Measurements from ENCODE around the gene SPRED3.
"Not testable (repeated sequence)": the region's sequence is repeated elsewhere in the genome, so short reads cannot be mapped to it uniquely, and the experiment has no call there.

Gene SPRED3

DNA sequence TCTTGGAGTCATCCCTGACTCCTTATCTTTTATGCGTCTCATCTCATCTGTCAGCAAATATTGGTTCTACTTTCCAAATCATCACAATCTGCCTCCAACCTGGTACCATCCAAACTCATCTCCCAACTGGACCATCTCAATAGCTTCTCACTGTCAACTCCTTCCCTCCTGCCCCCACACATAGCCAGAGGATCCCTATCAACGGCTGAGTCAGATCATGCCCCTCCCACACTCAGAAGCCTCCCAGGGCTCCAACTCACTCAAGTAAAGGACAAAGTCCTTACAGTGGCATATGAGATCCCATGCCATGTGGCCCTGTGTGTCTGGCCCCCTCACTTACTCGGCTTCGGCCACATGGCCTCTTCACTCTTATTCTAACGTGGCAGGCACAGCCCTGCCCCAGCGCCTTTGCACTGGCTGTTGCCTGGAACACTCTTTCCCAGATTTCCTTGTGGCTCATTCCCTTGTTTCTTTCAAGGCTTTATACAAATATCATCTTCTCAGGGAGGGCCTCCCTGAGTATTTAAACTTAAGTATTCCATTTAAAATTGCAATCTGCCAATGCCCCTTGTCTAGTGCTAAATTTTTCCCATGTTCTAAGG, 4.3 kb downstream of the SPRED3 start:
- DNase-seq: no peak

DNA sequence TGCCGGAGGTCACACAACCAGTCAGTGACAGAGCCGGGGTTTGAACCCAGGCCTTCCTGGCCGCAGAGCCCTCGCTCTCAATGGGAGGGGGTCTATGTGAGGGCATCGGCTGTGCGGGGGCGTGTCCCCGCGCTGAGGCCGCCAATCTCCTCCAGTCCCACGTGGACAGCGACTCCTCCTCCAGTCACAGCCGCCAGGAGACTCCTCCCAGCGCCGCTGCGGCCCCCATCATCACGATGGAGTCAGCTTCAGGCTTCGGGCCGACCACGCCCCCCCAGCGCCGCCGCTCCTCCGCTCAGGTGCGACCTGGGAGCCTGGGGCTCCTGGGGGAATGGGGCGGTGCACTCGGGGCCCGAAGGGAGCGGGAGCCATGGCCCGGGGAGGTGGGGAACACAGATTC, 6.0 kb downstream of the SPRED3 start:
- DNase-seq: no peak

DNA sequence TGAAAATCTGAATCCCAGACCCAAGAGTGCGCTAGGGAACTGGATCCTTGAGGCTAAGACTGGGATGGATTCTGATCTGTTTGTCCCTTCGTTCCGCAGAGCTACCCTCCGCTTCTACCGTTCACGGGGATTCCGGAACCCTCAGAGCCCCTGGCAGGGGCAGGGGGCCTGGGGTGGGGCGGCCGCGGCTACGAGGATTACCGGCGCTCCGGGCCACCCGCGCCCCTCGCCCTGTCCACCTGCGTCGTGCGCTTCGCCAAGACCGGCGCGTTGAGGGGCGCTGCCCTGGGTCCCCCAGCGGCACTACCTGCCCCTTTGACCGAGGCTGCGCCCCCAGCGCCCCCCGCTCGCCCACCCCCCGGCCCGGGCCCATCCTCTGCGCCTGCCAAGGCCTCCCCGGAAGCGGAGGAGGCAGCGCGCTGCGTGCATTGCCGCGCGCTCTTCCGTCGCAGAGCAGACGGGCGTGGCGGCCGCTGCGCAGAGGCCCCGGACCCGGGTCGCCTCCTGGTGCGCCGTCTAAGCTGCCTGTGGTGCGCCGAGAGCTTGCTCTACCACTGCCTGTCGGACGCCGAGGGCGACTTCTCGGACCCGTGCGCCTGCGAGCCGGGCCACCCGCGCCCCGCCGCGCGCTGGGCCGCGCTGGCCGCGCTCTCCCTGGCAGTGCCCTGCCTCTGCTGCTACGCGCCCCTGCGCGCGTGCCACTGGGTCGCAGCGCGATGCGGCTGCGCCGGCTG, 7.1 kb downstream of the SPRED3 start:
- no peak for DNase-seq

DNA sequence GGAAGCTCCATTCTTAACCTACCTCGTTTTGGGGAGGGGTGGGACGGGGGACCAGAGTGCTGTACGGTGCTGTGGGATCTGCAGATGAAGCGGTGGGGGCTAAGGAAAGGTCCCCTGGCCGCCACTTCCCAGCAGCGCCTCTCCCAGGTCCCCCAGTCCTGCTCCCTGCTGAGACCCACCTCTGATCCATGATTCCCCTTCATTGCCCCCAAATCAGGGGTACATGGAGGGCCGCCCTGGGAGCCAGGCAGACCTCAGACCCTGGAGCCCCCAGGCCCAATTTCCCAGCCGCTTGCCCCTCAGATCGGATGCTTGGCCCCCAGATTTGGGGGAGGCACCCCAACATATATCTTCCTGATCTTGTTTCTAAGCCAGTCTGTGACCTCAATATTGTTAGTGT, 10.6 kb downstream of the SPRED3 start:
- no peak for DNase-seq

DNA sequence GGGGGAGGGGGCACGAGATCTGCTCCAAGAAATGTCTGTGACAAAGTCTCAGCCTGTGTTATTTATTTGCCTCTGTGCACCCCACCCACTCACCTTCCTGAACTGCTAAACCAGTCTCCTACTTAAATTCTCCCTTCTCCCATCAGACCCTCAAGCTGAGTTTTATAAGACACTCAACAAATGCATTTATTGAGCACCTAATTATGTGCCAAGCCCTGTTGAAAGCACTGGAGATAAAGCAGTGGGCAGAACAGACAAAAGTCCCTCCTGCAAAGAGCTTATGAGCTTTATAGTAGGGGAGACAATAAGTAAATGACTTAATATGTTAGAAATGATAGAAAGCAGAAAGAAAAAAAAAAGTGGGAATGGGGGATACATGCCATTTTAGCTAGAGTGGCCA, 11.0 kb downstream of the SPRED3 start:
- no peak for DNase-seq

DNA sequence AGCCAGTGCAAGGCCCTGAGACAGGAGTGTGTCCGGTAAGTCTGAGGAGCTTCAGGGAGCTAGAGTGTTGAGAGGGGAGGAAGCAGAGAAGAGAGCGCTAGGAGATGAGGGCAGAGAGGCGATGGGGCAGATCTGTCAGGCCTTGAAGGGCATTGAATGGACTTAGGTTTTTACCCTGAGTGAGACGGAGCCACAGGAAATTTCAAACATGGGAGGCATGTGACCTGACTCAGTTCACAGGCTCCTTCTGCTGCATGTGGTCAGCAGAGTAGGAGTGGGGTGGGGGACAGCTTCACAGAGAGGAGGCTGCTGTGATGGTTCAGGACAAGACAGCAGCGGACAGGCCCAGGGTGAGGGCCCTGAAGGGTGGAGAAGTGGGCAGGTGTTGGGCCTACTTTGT, 11.9 kb downstream of the SPRED3 start:
- DNase-seq: no peak

DNA sequence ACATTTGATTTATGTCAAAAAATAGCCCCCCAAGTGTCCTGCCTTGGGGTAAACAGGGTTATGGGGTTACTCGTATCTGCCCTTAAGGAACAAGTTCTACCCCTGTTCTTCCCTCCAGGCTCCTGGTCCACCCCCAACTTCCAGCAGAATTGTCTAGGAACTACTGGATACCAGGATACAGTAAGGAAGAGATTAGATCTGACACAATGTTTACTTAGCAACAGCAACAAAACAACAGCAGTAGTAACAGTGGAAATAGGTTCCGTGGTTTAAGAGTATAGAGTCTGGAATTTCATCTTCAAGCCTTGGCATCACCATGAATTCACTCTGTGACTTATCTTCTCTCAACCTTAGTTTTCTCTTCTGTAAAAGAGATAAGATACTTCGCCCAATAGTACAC, 12.7 kb downstream of the SPRED3 start:
- DNase-seq: no peak

DNA sequence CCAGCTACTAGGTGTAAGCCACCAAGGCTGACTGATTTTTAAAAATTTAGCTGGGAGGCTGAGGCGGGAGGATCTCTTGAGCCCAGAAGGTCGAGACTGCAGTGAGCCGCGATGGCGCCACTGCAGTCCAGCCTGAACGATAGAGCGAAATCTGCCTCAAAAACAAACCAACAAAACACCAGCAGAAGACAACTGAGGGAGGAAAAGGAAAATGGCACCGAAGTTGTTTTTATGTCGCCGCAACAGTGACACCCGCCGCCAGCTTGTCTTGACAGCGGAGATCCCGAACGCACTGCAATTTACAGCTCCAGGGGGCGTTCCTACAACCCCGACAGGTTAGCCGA, 14.1 kb downstream of the SPRED3 start:
- no peak for DNase-seq

DNA sequence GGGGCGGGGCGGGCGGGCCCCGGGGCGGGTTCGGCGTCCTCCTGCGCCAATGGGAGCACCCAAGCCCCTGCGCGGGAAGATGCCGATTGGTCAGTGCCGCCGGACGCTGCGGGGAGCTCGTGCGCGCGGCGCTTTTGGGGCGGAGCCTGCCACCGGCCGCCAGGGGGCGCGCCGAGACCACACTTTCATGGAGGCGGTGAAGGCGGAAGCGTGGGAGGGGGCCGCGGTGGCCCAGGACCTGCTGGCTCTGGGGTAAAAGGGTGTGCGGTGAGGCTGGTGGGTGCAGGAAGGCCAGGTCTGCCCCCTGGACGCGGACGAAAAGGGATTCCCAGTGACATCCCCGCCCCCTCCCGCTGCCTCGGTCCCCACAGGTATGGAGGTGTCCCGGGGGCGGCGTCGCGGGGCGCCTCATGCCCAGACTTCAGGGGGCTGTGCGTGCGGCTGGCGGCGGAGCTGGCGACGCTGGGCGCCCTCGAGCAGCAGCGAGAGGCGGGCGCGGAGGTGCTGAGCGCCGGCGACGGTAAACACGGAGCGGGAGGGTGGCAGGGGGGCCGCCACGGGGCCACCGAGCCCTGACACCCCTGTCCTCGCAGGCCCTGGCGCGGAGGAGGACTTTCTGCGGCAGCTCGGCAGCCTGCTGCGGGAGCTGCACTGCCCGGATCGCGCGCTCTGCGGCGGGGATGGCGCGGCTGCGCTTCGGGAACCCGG, 14.6 kb downstream of the SPRED3 start, which contains the start of gene FAM98C:
Gene FAM98C (plus strand): TSS at position 127 of the 708 bp plus-strand sequence. CDS start 61 bp downstream, at position 188.
- peak; percentile 100 for DNase-seq

DNA sequence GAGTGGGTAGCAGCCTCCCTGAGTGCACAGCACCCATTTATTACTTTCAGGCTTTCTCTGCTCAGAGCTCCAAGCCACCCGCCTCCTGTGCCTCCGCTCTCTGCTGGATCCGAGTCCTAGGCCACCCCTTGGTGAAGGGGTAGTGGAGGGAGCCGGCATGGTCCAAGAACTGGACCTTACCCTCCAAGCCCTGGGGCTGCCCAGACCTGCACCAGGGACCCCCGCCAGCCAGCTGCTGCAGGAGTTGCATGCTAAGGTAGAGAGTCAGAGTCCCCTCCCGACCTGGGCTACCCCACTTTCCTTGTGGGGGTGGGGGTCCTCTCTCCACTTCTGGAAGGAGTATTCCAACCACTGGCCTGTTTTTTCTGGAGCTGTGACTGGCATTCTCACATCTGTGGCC, 16.4 kb downstream of the SPRED3 start:
- no peak for DNase-seq

DNA sequence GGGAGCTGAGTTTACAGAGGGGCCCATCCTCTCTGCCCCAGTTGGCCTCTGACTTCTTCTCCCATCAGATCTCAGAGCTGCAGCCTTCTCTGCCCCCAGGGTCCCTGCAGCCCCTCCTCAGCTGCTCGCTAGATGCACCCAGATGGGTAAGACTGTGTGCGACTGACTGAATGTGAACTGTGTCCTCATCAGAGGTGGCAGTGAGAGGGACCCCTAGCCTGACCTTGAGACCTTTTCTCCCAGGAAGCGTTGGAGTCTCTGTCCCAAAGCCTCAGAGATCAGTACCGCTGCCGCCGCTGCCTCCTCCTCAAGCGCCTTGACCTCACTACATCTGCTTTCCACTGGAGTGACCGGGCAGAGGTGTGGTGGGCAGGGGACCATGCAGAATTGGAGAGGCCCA, 16.8 kb downstream of the SPRED3 start:
- DNase-seq: no peak

DNA sequence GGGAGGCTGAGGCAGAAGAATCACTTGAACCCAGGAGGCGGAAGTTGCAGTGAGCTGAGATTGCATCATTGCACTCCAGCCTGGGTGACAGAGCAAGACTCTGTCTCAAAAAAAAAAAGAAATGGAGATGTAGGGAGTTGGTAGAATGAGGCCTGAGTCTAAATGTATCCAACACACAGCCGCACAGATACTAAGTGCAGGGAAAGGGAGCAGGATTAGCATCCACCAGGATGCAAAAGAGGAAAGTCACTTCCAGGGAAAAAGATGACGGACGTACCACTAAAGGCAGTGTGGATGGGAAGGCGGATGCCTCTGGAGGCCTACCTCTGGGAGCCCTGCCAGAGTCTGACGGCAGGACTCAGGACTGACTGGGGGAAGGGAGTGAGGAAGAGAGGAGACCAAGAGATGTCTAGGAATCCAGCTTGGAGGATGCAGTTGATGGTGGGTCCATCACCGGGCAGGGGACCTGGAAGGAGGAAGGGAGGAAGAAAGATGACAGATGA, 21.2 kb downstream of the SPRED3 start:
- no peak for DNase-seq

DNA sequence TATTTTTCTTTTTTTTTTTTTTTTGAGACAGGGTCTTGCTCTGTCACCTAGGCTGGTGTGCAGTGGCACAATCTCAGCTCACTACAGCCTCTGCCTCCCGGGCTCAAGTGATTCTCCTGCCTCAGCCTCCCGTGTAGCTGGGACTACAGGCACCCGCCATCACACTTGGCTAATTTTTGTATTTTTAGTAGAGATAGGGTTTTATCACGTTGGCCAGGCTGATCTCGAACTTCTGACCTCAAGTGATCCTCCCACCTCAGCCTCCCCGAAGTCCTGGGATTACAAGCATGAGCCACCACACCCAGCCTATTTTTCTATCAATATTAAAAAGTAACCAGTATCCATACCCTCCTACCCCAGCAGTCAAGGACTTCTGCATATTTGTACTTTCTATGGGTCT, 21.9 kb downstream of the SPRED3 start:
- not testable (repeated sequence) for DNase-seq

DNA sequence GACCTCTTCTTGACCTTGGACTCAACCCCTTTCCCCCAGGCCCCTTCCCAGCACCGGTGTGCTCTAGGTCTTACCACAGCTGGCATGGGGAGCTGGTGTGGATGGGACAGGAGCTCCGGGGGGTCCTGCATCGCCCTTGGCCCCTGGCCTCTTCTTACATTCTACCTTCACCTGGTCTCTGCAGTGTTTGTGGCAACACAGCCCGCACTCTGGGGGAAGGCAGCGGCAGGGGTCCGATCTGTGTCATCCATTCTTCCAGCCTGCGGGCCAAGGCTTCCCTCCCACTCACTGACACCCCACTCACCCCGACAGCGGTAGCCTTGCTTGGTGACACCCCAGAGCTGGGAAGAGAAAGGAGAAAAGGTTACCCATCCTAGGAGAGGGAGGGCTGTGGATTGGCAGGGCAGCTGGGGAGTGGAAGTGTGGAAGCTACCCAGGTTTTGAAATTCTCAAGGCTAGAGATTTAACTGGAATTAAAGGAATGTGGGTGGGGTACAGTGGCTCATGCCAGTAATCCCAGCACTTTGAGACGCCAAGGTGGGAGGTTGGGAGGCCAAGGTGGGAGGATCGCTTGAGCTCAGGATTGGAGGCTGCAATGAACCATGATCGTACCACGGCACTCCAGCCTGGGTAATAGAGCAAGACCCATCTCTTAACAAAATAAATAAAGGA, 22.7 kb downstream of the SPRED3 start:
- DNase-seq: no peak

DNA sequence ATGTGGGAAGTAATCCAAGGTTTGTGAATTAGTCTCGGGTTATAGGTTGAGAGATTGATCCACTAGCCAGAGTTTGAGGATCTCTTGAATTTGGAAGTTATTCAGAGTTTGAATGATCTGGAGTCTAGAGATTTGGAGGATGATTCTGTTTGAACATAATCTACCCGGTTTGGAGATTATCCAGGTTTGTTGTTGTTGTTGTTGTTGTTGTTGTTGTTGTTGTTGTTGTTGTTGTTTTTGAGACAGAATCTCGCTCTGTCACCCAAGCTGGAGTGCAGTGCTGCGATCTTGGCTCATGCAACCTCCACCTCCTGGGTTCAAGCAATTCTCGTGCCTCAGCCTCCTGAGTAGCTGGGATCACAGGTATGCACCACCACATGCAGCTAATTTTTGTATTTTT, 23.4 kb downstream of the SPRED3 start:
- not testable (repeated sequence) for DNase-seq

DNA sequence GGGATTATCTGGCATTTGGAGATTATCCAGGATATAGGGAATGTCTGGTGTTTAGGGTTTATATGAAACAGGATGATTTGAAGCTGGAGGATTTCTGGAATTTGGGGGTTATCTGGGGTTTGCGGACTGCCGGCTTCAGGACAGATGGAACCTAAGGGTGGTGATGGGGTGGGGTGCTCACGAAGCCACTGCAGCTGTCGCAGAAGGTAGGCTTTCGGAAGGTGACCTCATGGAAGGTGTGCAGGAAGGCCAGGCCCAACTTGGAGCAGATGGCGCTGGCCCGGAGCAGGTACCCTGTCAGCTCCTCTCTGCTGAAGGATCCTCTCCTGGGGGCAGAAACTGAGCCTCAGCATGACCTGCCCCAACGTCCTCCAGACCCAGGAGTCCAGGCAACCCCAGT, 24.0 kb downstream of the SPRED3 start:
- DNase-seq: no peak

DNA sequence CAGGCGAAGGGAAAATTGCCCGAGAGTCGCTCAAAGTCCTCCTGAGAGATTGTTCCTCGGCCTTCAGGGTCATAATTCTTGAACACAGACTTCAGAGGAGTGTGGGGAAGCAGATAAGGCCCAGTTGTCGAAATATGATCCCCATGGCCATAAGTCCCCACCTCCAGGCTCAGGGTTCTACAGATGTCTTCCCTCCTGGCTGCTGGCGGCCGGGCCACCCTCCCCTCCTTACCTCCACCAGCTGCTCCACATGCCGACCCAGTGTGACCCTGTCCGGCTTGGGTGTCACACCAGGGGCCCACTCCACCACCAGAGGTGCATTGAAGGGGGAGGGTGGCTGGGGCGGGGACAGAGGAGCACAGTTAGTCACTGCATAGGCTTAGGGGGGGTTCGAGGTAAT, 24.5 kb downstream of the SPRED3 start:
- DNase-seq: no peak

DNA sequence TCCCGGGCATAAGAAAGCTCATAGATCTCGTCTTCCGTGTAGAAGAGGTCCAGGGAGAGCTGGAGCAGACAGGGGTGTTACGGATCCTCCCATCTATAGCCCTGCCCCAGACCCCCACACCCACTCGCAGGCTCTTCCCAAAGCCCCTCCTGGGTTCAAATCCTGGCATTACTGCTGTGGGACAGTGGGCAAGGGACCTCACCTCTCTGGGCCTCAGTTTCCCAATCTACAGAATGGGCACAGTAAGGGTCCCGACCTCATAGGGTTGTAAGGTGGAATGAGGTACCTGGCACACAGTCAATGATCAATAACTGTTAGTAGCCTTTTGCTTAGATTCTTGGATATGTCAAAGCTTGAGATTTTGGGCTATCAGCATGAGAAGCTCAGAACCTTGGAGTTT, 24.9 kb downstream of the SPRED3 start:
- DNase-seq: no peak

DNA sequence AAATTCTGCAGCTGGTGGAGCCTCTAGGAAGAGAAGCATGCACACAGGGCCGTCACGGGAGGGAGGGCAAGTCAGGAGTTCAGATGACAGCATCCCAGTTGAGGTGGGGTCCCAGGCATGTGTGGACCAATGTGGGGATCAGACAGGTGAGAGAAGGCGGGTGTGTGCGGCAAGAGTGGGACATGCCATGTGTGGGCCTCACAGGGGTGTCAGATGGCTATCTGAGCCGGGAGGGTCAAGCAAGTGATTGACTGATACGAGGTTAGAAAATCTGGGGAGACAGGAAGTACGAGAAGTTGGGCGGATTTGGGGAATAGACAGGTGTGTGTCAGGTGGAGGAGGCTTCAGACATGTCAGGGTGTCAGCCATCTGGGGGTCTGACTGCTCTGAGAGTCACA, 28.6 kb downstream of the SPRED3 start:
- DNase-seq: no peak

DNA sequence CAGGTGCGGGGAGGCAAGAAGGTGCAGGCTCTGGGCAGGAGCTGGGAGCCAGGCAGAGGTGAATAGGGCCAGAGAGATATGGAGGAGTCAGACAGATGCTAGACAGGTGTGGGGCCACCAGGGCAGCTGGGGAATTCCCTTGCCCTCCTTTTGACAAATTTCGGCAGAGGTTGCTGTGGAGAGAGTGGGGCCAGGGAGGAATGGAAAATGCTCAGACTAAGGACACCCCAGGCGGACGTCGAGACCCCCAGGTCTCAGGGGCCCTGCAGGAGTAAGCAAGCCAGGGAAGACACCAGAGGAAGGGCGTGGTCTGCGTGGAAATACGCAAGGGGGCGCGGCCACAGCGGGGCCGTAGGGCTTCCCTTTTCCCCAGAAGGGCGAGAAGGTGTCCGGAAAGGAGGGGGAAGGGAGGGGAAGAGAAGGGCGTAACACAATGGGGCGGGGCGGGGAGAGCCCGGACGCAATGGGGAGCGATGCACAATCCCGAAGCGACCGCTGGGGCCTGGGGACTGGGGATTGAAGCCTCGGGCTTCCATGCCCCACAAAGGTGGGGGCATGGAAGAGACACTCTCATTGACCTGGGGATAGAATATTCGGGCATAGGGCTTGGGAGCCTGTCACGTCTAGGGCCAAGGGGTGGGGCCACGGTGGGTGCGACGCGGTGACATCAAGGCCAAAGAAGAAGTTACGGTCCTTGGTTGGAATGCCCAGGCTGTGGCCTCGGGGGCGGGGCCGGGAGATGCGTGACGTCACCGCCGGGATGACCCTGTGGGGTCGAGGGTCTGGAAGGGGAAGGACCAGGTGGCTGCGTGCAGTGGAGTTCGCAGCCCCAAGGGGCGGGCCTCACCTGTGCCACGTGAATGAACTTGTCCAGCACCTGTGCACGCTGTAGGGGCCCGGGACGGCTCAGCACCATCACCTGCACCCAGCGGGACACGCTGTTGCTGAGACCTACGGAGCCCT, 29.3 kb downstream of the SPRED3 start:
- DNase-seq: peak; percentile 85

DNA sequence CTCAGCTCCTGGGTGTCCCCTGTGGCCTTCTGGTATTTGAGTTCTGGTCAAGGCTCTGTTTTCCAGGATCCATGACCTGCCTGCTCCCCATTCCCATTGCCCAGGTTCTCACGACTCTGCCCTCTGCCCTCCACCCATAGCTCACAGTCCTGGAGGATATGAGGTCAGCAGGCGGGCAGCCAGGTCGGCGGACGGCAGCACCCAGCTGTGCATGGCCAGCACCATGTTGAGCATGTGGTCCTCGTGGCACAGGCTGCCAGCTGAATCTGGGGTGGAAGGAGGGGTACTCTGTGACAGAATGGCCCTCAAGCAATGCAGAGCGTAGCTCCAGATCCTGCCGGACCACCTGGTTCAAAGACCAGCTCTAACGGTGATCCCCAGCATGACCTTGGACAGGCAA, 32.4 kb downstream of the SPRED3 start:
- no peak for DNase-seq

DNA sequence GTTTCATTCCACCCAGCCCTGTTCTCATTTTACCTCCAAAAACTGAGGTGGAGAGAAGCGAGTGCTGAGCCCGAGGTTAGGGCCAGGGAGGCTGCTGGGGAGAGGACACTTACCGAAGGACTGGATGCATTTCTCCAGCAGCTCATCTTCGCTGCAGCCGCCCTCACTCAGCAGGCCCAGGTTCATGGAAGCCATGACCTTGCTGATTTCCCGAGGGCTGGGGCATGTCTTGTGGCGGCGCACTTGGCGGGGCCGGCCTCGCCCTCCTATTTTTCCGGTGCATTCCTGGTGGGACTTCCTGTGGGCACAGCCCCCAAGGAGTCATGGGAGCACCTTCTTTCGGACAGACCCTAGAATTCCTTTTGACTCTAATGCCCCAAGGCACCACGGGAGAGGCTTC, 33.4 kb downstream of the SPRED3 start:
- no peak for DNase-seq
